Stomach (tissue), 19 donors: ENCODE results near the gene MYBPH. TPM values are rescaled to one million over a fixed set of nuclear protein-coding genes. Genes with fewer than 3 reads are reported as not detected.
A peak's percentile ranks its signal among the peaks of the same experiment; 100 is the strongest.

ENCODE experiments used
- DNase-seq, 2 donors: peaks; one replicate each; pipeline versions ENCODE4 v3.0.0 to v3.0.0-alpha.2; 2013 to 2019
- H3K27ac ChIP-seq, 5 donors: fragments of 200-600 bp in 4 of 5; sonication (generic) in 4 of 5; one replicate each; pipeline ENCODE4 v1.5.1; 2013 to 2019; ENCODE audit warnings: mild to moderate bottlenecking in 1 of 5, moderate library complexity in 1 of 5
- H3K27me3 ChIP-seq, 3 donors: fragments of 200-600 bp; sonication (generic); one replicate each; pipeline ENCODE4 v1.5.1; 2017 to 2019; ENCODE audit warnings: mixed run types in 1 of 3
- H3K36me3 ChIP-seq, 4 donors: fragments of 200-600 bp; sonication (generic); 1 replicate in 3 of 4; 2 replicates in 1 of 4; pipeline ENCODE4 v1.5.1; 2016 to 2019
- H3K4me1 ChIP-seq, 4 donors: fragments of 200-600 bp; sonication (generic); one replicate each; pipeline ENCODE4 v1.5.1; 2016 to 2019
- H3K4me3 ChIP-seq, 4 donors: fragments of 200-600 bp; sonication (generic) in 3 of 4; one replicate each; pipeline ENCODE4 v1.5.1; 2016 to 2019; ENCODE audit warnings: mild to moderate bottlenecking in 1 of 4
- H3K9me3 ChIP-seq, 4 donors: fragments of 200-600 bp; sonication (generic); one replicate each; pipeline ENCODE4 v1.5.1; 2016 to 2019
- CTCF ChIP-seq, 7 experiments: fragments of 450-650 bp in 4 of 7; fragments of 200-600 bp in 3 of 7; sonication (generic) in 3 of 7; IDR thresholded peaks; one replicate each; pipeline ENCODE4 v1.5.1; 2016 to 2019; ENCODE audit warnings: antibody characterized with exemption in 7 of 7, control low read depth in 2 of 7, mild to moderate bottlenecking in 1 of 7
- EP300 ChIP-seq: sonication (generic); formaldehyde crosslinking; IDR thresholded peaks from one replicate; pipeline ENCODE4 v1.6.1; 2017; ENCODE audit warnings: antibody characterized with exemption
- POLR2A ChIP-seq, 4 donors: fragments of 450-650 bp; IDR thresholded peaks; one replicate each; pipeline ENCODE4 v1.6.1; 2016; ENCODE audit warnings: antibody characterized with exemption in 4 of 4, control low read depth in 2 of 4, mild to moderate bottlenecking in 1 of 4, moderate library complexity in 1 of 4
- POLR2AphosphoS5 ChIP-seq, 3 donors: sonication (generic); formaldehyde crosslinking; IDR thresholded peaks; one replicate each; pipeline ENCODE4 v1.6.1; 2016; ENCODE audit warnings: antibody characterized with exemption in 3 of 3
- WGBS, 5 donors: extraction: QIAGEN DNeasy Blood & Tissue Kit in 3 of 5; methylation state at CpG; one replicate each; pipeline versions ENCODE4 v1.1.5 to v1.1.7; 2013 to 2018; 5-methylcytosine and 5-hydroxymethylcytosine counted together
- intact Hi-C: fragments of 100-400 bp; cut with DNase I; formaldehyde crosslinking; loops from one replicate; pipeline ENCODE4 v1.15.1; 2023; ENCODE audit warnings: low total_unique reads
- long read RNA-seq, 10 donors: transcript quantifications; one replicate each; lab custom pipeline, GENCODE V29; 2026
- polyA plus RNA-seq, 3 donors: library from polyadenylated mRNA; stranded (reverse); fragments of 200-250 nt; gene quantifications; one replicate each; pipeline ENCODE4 v1.2.3, GENCODE V29; 2013
- total RNA-seq, 5 donors: library from RNA; depleted of rRNA; stranded (reverse); fragments of >200 nt; gene quantifications; one replicate each; pipeline versions ENCODE4 v1.1.0 to v1.2.3, GENCODE V29; 2014 to 2016
- donor health status: healthy with polysubstance abuse.
- donor health status: Bipolar disorder and iron deficiency.
- donor health status: healthy.

MYBPH gene
- total RNA-seq: not detected
- polyA plus RNA-seq: under 1 TPM in 2 of 3 donors, not detected in 1; 0.05 to 0.19 TPM
- long read RNA-seq, donor 1, partial matches to known transcripts: 0 of 1 reads
- long read RNA-seq, donor 1, other reads (novel, unspliced or antisense): 0 of 1 reads
- long read RNA-seq, donor 2, partial matches to known transcripts: 0 of 1 reads
- long read RNA-seq, donor 2, other reads (novel, unspliced or antisense): 0 of 1 reads
- long read RNA-seq, donor 3: 0 reads
- long read RNA-seq, donor 4: 0 reads
- long read RNA-seq, donor 5: 0 reads
- long read RNA-seq, donor 6: 0 reads
- long read RNA-seq, donor 7: 0 reads
- long read RNA-seq, donor 8: 0 reads
- long read RNA-seq, donor 9: 0 reads
- long read RNA-seq, donor 10: 0 reads

- intact Hi-C loops: no loop called here
- WGBS, 5 donors: 75 to 83% (median 76%) methylated on average over 4 to 5 of the region's 5 CpGs; no CpG with 5 or more reads in 1 of the 5 donors
- TF ChIP-seq EP300 (no peak), CTCF (IDR thresholded peaks at IDR 0.05) (no peak), POLR2AphosphoS5 (IDR thresholded peaks at IDR 0.05) (no peak), POLR2A (IDR thresholded peaks at IDR 0.05) (no peak)
- H3K4me3 ChIP-seq: no peak within 1 kb of the TSS
- DNase-seq: no peak
- peaks cover 0 to 18% (median 2%) of the 10 kb centered on the region in 4 donors for H3K4me1 ChIP-seq
- no peak within 1 kb of the TSS for H3K27ac ChIP-seq
- no peaks in the 10 kb centered on the region for H3K9me3 ChIP-seq
- H3K27me3 ChIP-seq: peaks cover 0 to 24% (median 0%) of the 10 kb centered on the region in 3 donors
- H3K36me3 ChIP-seq: no peaks in the 10 kb centered on the region
Measured at GRCh38 chr1:203175237-203175826, at the start of gene MYBPH. Gene MYBPH, minus strand, starts transcription at chr1:203175826. Its CDS starts 71 bp downstream, at chr1:203175755.

- WGBS, 5 donors: 44 to 67% (median 64%) methylated on average over 3 to 4 of the region's 4 CpGs
- Histone ChIP-seq H3K36me3 (no peaks in the 10 kb centered on the region), H3K4me3 (no peak overlapping the region), H3K9me3 (no peaks in the 10 kb centered on the region), H3K4me1 (no peaks in the 10 kb centered on the region), H3K27ac (no peak overlapping the region), H3K27me3 (peaks cover 0 to 32% (median 0%) of the 10 kb centered on the region in 3 donors)
- TF ChIP-seq POLR2A (IDR thresholded peaks at IDR 0.05) (no peak), POLR2AphosphoS5 (IDR thresholded peaks at IDR 0.05) (no peak)
- DNase-seq: no peak
- intact Hi-C loops: no loop called here
Measured at GRCh38 chr1:203225071-203225470, 49.4 kb upstream of the MYBPH start.

- H3K4me3 ChIP-seq: no peak overlapping the region
- H3K36me3 ChIP-seq: no peaks in the 10 kb centered on the region
- intact Hi-C loops: no loop called here
- TF ChIP-seq POLR2A (IDR thresholded peaks at IDR 0.05) (no peak), CTCF (IDR thresholded peaks at IDR 0.05) (no peak), POLR2AphosphoS5 (IDR thresholded peaks at IDR 0.05) (no peak), EP300 (no peak)
- peaks cover 0 to 21% (median 0%) of the 10 kb centered on the region in 3 donors for H3K27me3 ChIP-seq
- DNase-seq: peak in 1 of 2 donors; percentile 29
- no peaks in the 10 kb centered on the region for H3K9me3 ChIP-seq
- WGBS, 5 donors: 65 to 79% (median 68%) methylated on average over 9 to 18 of the region's 18 CpGs
- H3K27ac ChIP-seq: no peak overlapping the region
- no peaks in the 10 kb centered on the region for H3K4me1 ChIP-seq
Measured at GRCh38 chr1:203223012-203223775, 47.6 kb upstream of the MYBPH start.

GRCh38 chr1:203219934-203220333, 44.3 kb upstream of the MYBPH start:
- peaks cover 0 to 11% (median 4%) of the 10 kb centered on the region in 4 donors for H3K4me1 ChIP-seq
- peaks cover 0 to 31% (median 7%) of the 10 kb centered on the region in 3 donors for H3K27me3 ChIP-seq
- no peak overlapping the region for H3K27ac ChIP-seq
- WGBS, 5 donors: 67 to 88% (median 73%) methylated on average over 8 of the region's 8 CpGs
- H3K36me3 ChIP-seq: no peaks in the 10 kb centered on the region
- H3K9me3 ChIP-seq: no peaks in the 10 kb centered on the region
- intact Hi-C loops: loop anchor here (2.0 to 5.0 kb wide), 2 partner anchors 103 to 179 kb away; no protein-coding TSS in a partner anchor
- no peak for TF ChIP-seq CTCF (IDR thresholded peaks at IDR 0.05)
- TF ChIP-seq EP300: no peak
- TF ChIP-seq POLR2A (IDR thresholded peaks at IDR 0.05): no peak
- no peak for TF ChIP-seq POLR2AphosphoS5 (IDR thresholded peaks at IDR 0.05)
- no peak for DNase-seq
- no peak overlapping the region for H3K4me3 ChIP-seq
